K562 (cell line): Measurements from ENCODE around the gene OR11L1. TPM values are rescaled to one million over a fixed set of nuclear protein-coding genes. Genes with fewer than 3 reads are reported as not detected.

Source experiments
- CC2D1A ChIP-seq: fragments of 450-650 bp; IDR thresholded peaks from 2 replicates; pipeline ENCODE4 v1.6.1; 2017; ENCODE audit warnings: mild to moderate bottlenecking
- DNMT1 ChIP-seq: fragments of 450-650 bp; IDR thresholded peaks from 2 replicates; pipeline ENCODE4 v1.6.1; 2016; ENCODE audit warnings: antibody characterized with exemption, mild to moderate bottlenecking
- ETV6 ChIP-seq, 3 experiments: fragments of 150-350 bp in 1 of 3; sonication (generic) in 1 of 3; formaldehyde crosslinking in 1 of 3; IDR thresholded peaks; 2 replicates each; pipeline versions ENCODE4 v1.6.1 to v1.8.0; 2014 to 2022; ENCODE audit warnings: borderline replicate concordance in 2 of 3, low read depth in 2 of 3, antibody characterized with exemption in 1 of 3, low read length in 1 of 3, mild to moderate bottlenecking in 1 of 3, missing genetic modification reagents in 1 of 3
- HLTF ChIP-seq: fragments of 450-650 bp; IDR thresholded peaks from 2 replicates; pipeline ENCODE4 v1.6.1; 2016
- IRF2 ChIP-seq: sonication (generic); formaldehyde crosslinking; IDR thresholded peaks from 2 replicates; pipeline ENCODE4 v1.8.1; 2022; ENCODE audit warnings: mild to moderate bottlenecking, missing genetic modification reagents
- KLF16 ChIP-seq: IDR thresholded peaks from 2 replicates; pipeline ENCODE4 v1.6.1; 2016; ENCODE audit warnings: antibody characterized with exemption
- MAFK ChIP-seq: IDR thresholded peaks from 2 replicates; pipeline ENCODE4 v1.6.1; 2011; ENCODE audit warnings: low read length, improper control_type of control experiment
- PCBP1 ChIP-seq: fragments of 200-400 bp; formaldehyde crosslinking; IDR thresholded peaks from 2 replicates; pipeline ENCODE4 v1.6.1; 2018; ENCODE audit warnings: mild to moderate bottlenecking, low read depth, low read length; ENCODE audit not compliant: poor library complexity, severe bottlenecking
- POLR3A ChIP-seq: IDR thresholded peaks from 2 replicates; pipeline ENCODE4 v1.6.1; 2011; ENCODE audit warnings: borderline replicate concordance, mild to moderate bottlenecking, moderate library complexity; ENCODE audit not compliant: insufficient read length, insufficient read depth; ENCODE audit errors: extremely low read depth
- PREB ChIP-seq: sonication (generic); formaldehyde crosslinking; IDR thresholded peaks from 2 replicates; pipeline ENCODE4 v1.8.1; 2023; ENCODE audit warnings: mild to moderate bottlenecking, missing genetic modification reagents
- RBM34 ChIP-seq: fragments of 200-400 bp; formaldehyde crosslinking; IDR thresholded peaks from 2 replicates; pipeline ENCODE4 v1.6.1; 2018; ENCODE audit warnings: low read length, borderline replicate concordance; ENCODE audit not compliant: insufficient read depth
- SP2 ChIP-seq: IDR thresholded peaks from 2 replicates; pipeline ENCODE4 v1.6.1; 2011; ENCODE audit warnings: mild to moderate bottlenecking, low read depth, low read length, moderate library complexity; ENCODE audit not compliant: poor library complexity, severe bottlenecking; ENCODE audit errors: extremely low read depth
- SREBF1 ChIP-seq: fragments of 150-350 bp; IDR thresholded peaks from 2 replicates; pipeline ENCODE4 v1.6.1; 2014; ENCODE audit warnings: antibody characterized with exemption, low read depth, low read length, borderline replicate concordance
- STAT5B ChIP-seq: fragments of 250-450 bp; sonication (Bioruptor Pico); IDR thresholded peaks from 2 replicates; pipeline ENCODE4 v1.8.0; 2021; ENCODE audit warnings: mild to moderate bottlenecking, inconsistent platforms
- STAT6 ChIP-seq: sonication (generic); formaldehyde crosslinking; IDR thresholded peaks from 2 replicates; pipeline ENCODE4 v1.8.1; 2023; ENCODE audit warnings: mild to moderate bottlenecking, missing genetic modification reagents
- TSC22D4 ChIP-seq: fragments of 450-650 bp; IDR thresholded peaks from 2 replicates; pipeline ENCODE4 v1.6.1; 2016; ENCODE audit warnings: missing genetic modification characterization, missing biosample characterization, control low read depth
- ZC3H4 ChIP-seq: sonication (generic); formaldehyde crosslinking; IDR thresholded peaks from 2 replicates; pipeline ENCODE4 v1.9.0; 2021; ENCODE audit warnings: missing genetic modification reagents, borderline replicate concordance
- ZNF174 ChIP-seq: fragments of 250-450 bp; sonication (Bioruptor Pico); IDR thresholded peaks from 2 replicates; pipeline ENCODE4 v1.4.0; 2020; ENCODE audit warnings: mild to moderate bottlenecking
- ZNF239 ChIP-seq: fragments of 250-450 bp; sonication (Bioruptor Pico); IDR thresholded peaks from 2 replicates; pipeline ENCODE4 v1.4.0; 2020; ENCODE audit warnings: mild to moderate bottlenecking
- ZNF274 ChIP-seq: IDR thresholded peaks from 2 replicates; pipeline ENCODE4 v1.6.1; 2011; ENCODE audit warnings: low read depth, mild to moderate bottlenecking, low read length, moderate library complexity, borderline replicate concordance
- ZNF436 ChIP-seq: fragments of 250-450, 450-650 bp; sonication (Bioruptor Pico); formaldehyde crosslinking; IDR thresholded peaks from 2 replicates; pipeline ENCODE4 v1.7.0; 2020; ENCODE audit warnings: mild to moderate bottlenecking
- ZNF511 ChIP-seq: sonication (generic); formaldehyde crosslinking; IDR thresholded peaks from 2 replicates; pipeline ENCODE4 v1.8.0; 2022; ENCODE audit warnings: mild to moderate bottlenecking, missing genetic modification reagents
- ZNF77 ChIP-seq: fragments of 250-450 bp; sonication (Bioruptor Pico); IDR thresholded peaks from 2 replicates; pipeline ENCODE4 v1.5.0; 2020
- ZNF79 ChIP-seq: fragments of 250-450 bp; sonication (Bioruptor Pico); IDR thresholded peaks from 2 replicates; pipeline ENCODE4 v1.4.0; 2020; ENCODE audit warnings: low read depth, mild to moderate bottlenecking, moderate library complexity
- polyA plus RNA-seq, 8 experiments: library from polyadenylated mRNA; depleted of rRNA in 4 of 8; stranded (reverse) in 5 of 8; unstranded in 3 of 8; fragments of >200 nt; fragmentation: Nextera tagmentation in 2 of 8; fragmentation: Illumina TruSeq in 1 of 8; extraction: Ambion mirVana in 2 of 8; extraction: Trizol in 1 of 8; gene quantifications; 2 replicates each; pipeline versions ENCODE4 v1.2.1 to v1.2.3, GENCODE V29; 2011 to 2014; ENCODE audit warnings: inconsistent platforms in 1 of 8, missing spikeins in 1 of 8
- total RNA-seq, 7 experiments: library from RNA; depleted of rRNA in 6 of 7; stranded (reverse); fragments of >200 nt in 6 of 7; fragmentation: Illumina TruSeq in 2 of 7; extraction: Trizol in 2 of 7; gene quantifications; 2 replicates each; pipeline versions ENCODE4 v1.2.1 to v1.2.3, GENCODE V29; 2011 to 2021; ENCODE audit warnings: low replicate concordance in 1 of 7

Gene OR11L1
- total and polyA plus RNA-seq, 9 of the 15 experiments (the other 6 are each of a cell fraction or from before 2014, with no cell fraction given), result not detected

- TF ChIP-seq ZNF511 (peak; percentile 31; the same call in 1 of the 2 replicates), SREBF1 (no peak), DNMT1 (no peak), STAT5B (CRISPR knock-in tag) (no peak), HLTF (no peak), POLR3A (no peak), ZNF77 (CRISPR knock-in tag) (no peak), SP2 (no peak), MAFK (no peak), ZNF79 (CRISPR knock-in tag) (no peak), ZNF274 (no peak), ZNF174 (CRISPR knock-in tag) (no peak), KLF16 (no peak), ZC3H4 (CRISPR knock-in tag) (peak; percentile 60; the same call in 1 of the 2 replicates), ZNF239 (no peak), PCBP1 (no peak), RBM34 (no peak), PREB (CRISPR knock-in tag) (no peak), CC2D1A (no peak), ETV6 (IDR thresholded peaks at IDR 0.05; ENCODE audit: borderline replicate concordance in 1 of 2, low read depth in 2 of 2, low read length in 1 of 2) (no peak; a peak in 1 of 4 replicates), ETV6 (CRISPR knock-in tag; IDR thresholded peaks at IDR 0.05; ENCODE audit: borderline replicate concordance) (peak; percentile 20; the same call in 1 of the 2 replicates), IRF2 (no peak), TSC22D4 (tag) (no peak), STAT6 (no peak; the same call in 1 of the 2 replicates), ZNF436 (CRISPR knock-in tag) (no peak)
Measured at GRCh38 chr1:247857069-247857984, 15.6 kb upstream of the OR11L1 start, which contains the start of gene TRIM58 (continued).
